HG03066 (cell line): ENCODE data around the gene CLDND1.
"Not testable (repeated sequence)": the region's sequence is repeated elsewhere in the genome, so short reads cannot be mapped to it uniquely, and the experiment has no call there.

Experiments
- ATAC-seq: cut with Tn5 transposase; IDR thresholded peaks from one replicate; pipeline ENCODE4 v1.9.1; 2021; ENCODE audit warnings: low read depth; ENCODE audit not compliant: unreplicated experiment

CLDND1 gene

DNA sequence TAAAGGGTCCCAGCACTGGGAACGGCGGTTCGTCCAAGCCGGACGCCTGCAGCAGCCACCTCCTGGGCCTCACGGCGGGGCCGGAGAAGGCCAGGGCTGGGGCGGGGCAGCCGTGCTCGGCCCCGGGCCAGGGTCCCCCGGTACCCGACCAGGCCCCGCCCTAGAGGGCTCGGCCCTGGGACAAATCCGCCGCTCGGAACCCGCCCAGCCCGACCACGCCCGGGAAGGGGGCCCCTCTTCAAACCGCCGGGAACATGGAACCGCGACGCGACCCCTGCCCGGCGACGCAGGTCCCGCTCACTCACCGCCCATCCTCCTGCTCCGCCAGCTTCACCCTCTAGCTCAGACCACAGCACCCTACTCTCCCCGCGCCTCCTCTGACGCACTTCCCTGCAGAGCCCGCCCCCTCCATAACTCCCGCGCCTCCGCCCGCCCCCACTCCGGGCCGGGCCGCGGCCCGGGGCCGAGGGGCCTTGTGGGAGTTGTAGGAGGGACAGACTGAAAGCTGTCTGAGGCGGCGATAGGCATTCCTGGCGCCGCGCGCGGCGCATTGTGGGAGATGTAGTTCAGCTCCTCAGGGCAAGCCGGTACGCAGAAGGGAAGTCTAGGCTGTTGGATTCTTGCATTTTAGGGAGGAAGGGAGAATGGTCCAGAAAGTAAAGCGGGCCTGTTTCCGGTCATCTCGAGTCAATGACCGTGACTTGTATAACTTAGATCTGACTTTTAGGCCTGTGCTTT, at the start of gene CLDND1:
Gene CLDND1 (minus strand): TSS at position 359 of the 738 bp plus-strand sequence. CDS start 1,478 bp downstream, outside the sequence.
- ATAC-seq, result peak; percentile 77

DNA sequence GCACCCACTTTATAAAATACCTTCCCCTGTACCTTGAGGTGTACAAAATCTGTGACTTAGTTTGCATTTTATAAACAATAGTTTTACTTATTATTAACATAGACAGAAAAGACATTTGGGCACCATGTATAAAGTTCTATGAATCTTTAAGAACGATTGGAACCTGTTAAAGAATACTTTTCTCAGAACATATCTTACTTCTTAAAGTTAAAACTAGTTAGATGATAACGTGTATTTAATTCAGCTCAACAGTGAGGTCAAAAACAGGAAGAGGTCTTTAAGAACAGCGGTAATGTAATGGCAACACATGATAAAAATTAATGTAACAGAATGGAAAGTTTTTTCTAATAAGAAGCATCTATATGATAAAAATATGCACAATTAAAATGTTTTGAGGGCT, 45.7 kb upstream of the CLDND1 start:
- ATAC-seq, result no peak

DNA sequence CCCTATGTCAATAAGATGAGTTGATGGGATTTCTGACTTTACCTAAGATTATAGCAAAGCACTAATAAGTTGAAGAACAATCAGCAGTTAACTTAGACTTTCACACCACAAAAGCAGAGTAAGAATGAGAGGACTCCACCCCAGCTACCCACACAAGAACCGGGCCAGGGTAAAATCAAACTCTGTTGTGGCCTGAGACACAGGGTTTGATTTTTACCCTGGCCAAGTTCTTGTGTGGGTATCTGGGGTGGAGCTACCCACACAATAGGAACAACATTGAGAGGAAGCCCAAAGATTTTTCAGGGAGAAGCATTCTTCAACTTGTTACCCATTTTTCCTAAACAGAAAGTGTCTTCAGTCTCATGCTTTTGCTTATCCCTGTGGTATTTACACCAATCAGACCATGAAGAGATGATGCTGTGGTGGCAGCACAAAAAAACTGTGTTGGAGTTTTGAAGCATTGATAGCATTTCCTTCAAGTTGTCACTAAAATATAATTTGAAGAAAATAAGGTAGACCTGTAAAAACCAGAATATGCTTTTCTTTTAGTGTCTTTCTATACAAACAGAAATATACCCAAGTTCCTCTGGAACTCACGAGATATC, 45.1 kb upstream of the CLDND1 start:
- peak; percentile 27 for ATAC-seq

GRCh38 chr3:98565843-98566242, 43.1 kb upstream of the CLDND1 start:
- no peak for ATAC-seq

DNA sequence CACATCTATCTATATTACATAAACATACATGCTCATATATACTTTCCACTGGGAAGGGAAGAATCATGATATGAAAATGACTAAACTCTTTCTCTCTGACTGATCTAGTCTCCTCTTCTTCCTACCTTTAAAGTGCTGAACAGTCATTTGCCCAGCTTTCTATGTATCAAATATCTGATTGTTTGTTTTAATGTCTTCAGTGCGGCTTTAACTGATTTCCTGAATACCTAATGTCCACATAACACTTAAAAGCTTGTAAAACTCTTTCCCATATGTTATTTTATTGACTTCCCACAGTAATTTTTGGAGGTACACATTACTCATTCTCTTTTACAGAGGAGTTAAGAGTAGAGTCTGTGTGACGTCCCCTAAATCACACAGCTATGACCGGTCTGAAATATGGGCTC, 42.5 kb upstream of the CLDND1 start:
- no peak for ATAC-seq

DNA sequence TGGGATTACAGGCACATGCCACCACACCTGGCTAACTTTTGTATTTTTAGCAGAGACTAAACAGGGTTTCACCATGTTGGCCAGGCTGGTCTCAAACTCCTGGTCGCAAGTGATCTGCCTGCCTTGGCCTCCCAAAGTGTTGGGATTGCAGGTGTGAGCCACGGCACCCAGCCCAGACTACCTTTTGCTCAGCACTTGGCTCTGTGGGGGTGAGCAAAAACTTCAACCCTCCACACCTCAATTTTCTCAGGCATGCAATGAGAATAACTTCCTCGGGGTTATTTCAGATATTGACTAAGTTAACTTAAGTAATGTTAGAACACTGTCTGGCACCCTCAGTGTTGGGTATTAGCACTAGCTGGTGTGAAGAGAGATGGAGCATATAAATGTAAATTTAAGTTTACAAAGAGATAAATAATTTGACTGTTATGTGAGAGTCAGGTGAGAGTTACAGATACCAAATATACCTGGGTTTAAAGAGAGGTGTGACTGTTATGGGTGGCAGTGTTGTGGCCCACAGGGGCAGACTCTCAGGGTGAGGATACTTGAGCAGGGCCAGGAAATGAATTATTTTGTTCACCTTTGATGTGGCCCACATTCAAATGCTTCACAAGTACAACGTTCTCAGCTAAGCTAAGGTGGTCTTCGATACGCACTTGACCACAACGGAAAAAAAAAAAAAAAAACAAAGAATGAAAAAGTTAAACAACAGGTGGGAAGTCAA, 41.7 kb upstream of the CLDND1 start:
- no peak for ATAC-seq

DNA sequence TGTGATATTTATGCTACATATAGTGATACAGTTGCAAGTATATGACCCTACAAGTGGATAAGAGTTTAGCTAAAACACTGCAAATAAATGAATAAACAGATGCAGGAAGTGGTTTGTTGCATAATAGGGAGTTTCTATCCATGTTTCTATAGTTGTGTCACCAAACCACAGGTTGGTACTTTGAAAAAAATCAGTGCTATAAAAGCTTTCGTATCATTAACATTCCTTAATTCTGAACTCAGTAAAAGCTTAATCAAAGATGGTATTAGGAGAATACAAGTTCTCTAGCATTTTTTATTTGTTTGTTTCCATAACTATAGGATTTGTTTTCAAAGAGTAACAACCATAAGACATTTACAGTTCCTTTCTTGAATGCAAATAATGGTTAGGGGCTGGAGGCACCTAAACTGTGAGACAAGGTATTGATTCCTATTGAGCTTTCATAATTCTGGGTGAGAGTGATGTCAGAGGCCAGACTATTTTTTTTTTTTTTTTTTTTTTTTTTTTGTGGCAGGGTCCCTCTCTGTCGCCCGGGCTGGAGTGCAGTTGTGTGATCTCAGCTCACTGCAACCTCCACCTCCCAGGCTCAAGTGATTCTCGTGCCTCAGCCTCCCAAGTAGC, 41.1 kb upstream of the CLDND1 start:
- ATAC-seq, result peak; percentile 50

DNA sequence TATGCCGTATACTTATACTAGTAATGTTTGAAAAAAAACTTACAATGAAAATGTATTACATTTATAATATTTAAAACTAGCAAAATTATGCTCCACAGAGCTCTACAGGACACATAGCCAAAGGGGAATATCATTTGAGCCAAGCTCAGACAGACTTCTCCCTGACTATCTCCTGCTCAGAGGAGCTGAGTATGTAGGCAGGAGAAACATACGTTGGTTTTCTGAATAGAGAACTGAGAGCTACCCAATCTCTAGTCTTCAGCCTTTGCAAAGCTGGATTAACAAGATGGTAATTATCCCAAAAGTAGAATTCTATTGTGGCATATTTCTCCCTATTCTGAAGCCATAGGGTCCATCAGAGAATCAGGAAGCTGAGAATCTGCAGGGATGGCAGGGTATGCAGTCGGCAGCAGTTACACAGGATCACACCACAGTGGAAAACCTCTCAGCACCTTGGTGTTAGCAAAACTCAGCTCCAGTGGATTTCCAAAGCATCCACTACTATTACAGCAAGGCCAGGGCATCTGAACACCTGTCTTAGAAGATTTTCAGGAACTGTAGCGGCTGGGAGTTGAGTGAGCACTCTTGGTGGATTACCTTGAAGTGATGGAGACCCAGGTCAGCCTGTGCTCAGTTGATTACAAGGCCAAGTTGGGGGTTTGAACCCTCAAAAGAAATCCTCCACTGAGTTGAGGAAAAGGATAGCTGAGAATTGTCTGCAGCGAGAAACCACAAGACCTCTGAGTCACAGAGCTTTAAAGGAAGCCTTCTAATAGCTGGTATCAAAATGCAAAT, 39.2 kb upstream of the CLDND1 start:
- no peak for ATAC-seq

- no peak for ATAC-seq
These were observed 38.2 kb upstream of the CLDND1 start for GRCh38 chr3:98560911-98561310.

DNA sequence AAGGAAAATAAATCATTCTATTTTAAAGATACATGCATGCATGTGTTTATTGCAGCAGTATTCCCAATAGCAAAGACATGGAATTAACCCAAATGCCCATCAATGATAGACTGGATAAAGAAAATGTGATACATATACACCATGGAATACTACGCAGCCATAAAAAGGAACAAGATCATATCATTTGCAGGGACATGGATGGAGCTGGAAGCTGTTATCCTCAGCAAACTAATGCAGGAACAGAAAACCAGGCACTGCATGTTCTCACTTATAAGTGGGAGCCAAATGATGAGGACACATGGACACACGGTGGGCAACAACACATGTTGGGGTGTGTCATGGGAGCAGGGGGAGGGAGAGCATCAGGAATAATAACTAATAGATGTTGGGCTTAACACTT, 37.1 kb upstream of the CLDND1 start:
- not testable (repeated sequence) for ATAC-seq

GRCh38 chr3:98558100-98558827, 35.6 kb upstream of the CLDND1 start:
- no peak for ATAC-seq

GRCh38 chr3:98557324-98558010, 34.8 kb upstream of the CLDND1 start:
- ATAC-seq, result no peak

GRCh38 chr3:98556164-98557130, 33.7 kb upstream of the CLDND1 start:
- ATAC-seq, result peak; percentile 69

- ATAC-seq, result no peak
These were observed 32.3 kb upstream of the CLDND1 start for GRCh38 chr3:98555025-98555379.

- ATAC-seq, result no peak
These were observed 31.9 kb upstream of the CLDND1 start for GRCh38 chr3:98554580-98554979.

DNA sequence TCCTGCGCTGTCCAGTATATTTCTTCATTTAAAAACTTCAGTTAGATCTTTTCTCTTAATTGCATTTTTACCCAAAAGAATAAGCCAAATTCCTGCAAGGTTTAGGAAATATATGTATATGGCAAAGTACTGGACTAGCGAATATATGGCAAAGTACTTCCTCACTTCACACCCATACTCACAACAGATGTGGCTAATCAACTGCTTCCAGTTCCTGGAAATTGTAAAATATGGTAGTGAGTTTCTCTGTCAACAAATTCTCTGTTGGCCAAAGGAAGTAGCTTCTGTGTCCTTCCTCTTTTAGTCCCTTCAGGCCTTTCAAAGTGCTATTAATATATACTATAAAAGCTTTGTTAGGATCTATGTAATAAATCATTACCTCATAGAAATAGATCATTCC, 31.1 kb upstream of the CLDND1 start:
- ATAC-seq, result no peak

DNA sequence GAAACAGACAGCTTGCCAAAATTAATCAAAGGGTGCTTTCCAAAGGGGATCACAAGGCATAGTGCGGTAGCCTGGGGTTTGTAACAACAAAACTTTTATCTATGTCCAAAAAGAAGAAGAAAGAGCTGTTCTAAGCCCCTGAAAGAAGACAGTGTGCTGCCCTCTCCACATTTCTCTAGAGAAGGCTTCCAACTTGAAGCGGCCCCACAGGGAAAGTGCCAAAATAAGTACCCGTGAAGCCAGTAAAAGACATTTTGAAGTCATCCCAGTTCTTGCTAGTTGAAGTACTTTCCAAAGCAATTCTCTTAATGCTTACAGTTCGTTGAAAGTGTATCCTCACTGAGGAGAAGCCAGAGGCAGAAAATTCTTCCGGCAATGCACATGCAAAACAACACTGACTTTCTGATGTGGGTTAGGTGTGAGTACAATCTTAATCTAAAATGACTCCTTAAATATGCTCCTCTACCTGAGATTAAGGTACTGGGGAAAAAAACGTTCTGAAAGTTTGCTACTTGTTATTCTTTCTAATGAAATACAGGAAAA, 30.4 kb upstream of the CLDND1 start:
- ATAC-seq, result no peak
